Activated CD4-positive, CD25-positive, alpha-beta regulatory T cell treated with anti-CD3 and anti-CD28 coated beads, Interleukin-2, amount 50 U/mL, for 16 hours (primary cell): ENCODE measurements around the gene CASQ1.

Experiments used
- DNase-seq: peaks from one replicate; pipeline ENCODE4 v3.0.0-alpha.2; 2020; ENCODE audit warnings: low read depth, low spot score

Gene CASQ1

GRCh38 chr1:160168609-160169369 lies 21.6 kb upstream of the CASQ1 start:
- no peak for DNase-seq

DNA sequence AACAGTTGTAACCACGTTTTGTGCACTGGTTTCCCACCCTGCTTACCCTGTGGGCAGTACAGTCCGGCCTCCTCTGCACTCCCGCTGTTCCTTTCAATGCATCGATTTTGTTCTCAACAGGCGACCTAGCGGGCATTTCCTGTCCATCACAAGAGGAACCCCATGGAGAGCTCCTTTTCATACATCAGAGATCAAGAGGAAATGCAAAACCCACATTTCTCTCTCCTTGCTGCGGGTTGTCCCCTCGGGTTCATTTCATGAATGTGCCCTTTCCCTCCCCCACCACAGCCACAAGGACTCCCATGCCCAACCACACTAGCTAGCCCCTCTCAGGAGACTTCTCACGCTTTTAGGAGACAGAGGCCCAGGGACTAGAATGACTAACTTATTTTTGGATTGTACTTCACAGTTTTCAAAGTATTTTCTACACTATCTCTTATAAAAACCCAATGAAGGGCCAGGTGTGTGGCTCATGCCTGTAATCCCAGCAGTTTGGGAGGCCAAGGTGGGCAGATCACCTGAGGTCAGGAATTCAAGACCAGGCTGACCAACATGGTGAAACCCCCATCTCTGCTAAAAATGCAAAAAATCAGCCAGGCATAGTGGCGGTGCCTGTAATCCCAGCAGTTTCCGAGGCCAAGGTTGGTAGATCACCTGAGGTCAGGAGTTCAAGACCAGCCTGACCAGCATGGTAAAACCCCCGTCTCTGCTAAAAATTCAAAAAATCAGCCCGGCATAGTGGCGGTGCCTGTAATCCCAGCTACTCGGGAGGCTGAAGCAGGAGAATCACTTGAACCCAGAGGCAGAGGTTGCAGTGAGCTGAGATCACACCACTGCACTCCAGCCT lies 20.6 kb upstream of the CASQ1 start:
- DNase-seq, result no peak

DNA sequence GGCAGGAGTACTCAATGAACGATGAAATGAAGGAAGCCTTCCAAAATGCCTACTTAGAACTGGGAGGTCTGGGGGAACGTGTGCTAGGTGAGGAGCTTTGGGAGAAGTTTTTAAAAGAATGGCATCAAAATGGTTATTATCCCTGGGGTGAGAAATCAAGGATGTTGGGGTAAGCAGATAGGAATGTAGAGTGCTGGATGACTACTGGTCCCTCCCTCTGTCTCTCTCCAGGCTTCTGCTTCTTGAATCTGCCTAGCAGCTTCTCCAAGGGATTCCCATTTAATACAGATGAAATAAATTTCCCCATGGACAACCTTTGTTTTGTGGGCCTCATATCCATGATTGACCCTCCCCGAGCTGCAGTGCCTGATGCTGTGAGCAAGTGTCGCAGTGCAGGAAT lies 19.0 kb upstream of the CASQ1 start:
- no peak for DNase-seq

DNA sequence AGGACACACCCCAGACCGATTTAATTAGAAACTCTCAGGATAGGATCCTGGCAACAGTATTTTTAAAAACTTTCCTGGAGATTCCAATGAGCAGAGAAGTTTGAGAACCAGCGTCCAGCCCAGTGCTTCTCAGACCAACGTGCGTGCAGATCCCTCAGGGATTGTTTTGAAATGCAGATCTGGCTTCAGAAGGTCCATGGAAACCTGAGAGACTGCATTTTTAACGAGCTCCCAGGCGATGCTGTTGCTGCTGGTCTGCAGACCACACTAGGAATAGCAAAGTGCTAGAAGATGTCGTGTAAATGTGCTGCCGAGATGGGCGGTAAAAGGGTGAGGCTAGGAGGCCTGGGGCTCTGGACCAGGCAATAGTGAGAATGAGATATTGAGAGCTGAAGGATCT lies 18.4 kb upstream of the CASQ1 start:
- no peak for DNase-seq

GRCh38 chr1:160177231-160177630 lies 13.1 kb upstream of the CASQ1 start:
- no peak for DNase-seq

DNA sequence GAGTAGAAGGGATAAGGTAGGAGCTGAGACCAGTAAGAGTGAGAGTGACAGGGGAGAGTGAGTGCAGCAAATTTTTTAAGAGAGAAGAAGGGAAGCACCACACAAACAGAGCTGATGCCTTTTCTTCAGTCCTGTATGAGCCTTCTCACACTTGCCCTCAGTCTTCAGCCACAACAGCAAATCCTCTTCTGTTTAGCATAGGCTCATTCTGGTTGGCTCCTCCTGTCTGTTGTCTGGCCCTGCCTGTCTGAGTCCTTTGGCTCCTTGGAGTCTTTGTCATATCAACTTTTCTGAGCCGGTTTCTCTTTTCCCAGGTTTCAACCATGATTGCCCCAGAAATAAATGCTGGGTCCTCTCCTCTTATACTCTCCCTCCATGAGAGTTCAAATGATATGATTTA lies 12.7 kb upstream of the CASQ1 start:
- no peak for DNase-seq

- no peak for DNase-seq
Measured at GRCh38 chr1:160178731-160179130, 11.6 kb upstream of the CASQ1 start.

GRCh38 chr1:160179336-160179735 lies 11.0 kb upstream of the CASQ1 start:
- no peak for DNase-seq

DNA sequence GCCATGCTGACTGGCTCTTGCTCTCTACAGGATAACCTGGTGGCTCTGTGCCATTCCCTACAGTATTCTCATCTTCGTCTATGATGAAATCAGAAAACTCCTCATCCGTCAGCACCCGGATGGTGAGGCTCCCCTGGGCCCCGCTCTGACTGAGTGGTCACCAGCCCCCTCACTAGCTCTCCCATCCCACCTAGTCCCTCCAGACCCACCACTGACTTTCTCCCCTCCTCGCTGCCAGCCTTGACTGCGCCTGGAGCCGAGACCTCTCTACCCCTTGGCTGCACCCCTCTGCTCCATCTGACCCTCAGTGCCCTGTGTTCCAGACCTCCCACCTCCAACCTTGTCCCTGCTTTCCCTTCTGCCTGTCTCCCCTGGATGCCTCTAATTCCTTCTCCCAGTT lies 4.1 kb upstream of the CASQ1 start:
- DNase-seq, result no peak

GRCh38 chr1:160186729-160187128 lies 3.6 kb upstream of the CASQ1 start:
- no peak for DNase-seq

DNA sequence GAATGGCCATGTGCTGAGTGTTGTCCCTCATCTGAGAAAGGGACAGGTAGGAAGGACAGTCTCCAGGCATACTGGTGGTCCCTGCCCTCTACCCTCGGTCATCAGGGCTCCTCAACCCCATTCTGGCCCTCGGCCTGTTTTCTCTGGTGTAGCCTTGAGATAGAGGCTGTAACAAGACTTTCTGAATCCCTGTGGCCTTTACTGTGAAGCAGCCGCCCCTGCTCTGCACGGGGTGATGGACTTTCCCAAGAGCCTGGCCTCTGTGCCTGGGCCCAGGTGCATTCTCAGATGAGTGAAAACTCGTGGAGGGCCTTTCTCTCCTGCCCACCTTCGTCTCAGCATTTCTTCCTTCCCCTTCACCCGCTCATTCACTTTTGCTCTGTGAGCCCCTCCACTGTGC lies 3.0 kb upstream of the CASQ1 start:
- no peak for DNase-seq

GRCh38 chr1:160188341-160188740 lies 2.0 kb upstream of the CASQ1 start:
- no peak for DNase-seq

DNA sequence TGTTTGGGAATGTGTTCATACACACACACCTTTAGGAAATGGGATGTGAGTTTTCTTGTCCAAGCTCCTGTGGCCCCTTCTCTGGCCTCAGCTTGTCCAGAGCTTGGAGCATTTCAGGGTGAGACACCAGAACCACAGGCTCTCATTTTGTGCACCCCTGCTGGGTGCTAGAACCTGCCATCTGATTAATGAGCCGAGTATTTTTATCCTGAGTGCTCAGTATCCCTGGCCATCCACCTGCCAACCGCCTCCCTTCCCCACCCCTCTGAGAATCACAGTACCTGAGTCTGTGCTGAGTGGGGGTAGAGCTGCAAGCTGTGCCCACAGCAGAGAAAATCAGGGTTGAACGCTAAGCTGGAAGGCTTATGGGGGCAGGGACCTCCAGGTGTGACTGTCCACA lies 1.4 kb downstream of the CASQ1 start:
- DNase-seq, result no peak

GRCh38 chr1:160192234-160192633 lies 1.9 kb downstream of the CASQ1 start:
- DNase-seq, result no peak

DNA sequence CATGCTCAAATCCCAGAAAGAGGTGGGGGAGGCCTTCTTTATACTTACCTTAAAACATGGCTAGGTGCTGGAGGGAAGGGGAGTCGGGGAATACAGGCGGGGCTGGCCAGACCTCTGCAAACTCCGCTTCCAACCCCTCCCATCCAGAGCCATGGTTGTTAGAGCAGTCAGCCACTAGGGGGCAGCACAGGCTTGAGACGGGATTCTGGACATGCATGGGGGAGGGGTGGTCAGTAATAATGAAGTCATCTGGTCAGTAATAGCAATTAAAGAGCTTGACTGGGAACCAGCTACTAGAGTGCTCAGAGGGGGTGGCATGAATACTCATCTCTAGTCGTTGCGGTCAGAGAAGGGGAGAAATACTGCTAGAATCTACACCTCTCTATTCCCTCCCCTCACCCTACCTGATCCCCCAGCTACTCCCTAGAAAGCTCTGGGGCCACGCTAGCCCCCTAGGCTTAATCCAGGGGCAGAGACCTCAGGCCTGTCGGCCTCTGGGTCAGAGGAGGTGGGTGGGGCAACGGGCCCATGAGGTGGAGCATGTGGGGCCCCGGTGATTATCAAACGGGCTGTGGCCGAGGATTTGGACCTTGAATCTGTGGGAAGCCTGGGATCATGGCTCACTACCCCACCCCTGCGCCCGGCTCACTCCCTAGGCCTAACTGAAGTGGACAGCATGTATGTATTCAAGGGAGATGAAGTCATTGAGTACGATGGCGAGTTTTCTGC lies 2.9 kb downstream of the CASQ1 start:
- DNase-seq, result peak; percentile 75

- no peak for DNase-seq
Measured at GRCh38 chr1:160193832-160194736, 3.7 kb downstream of the CASQ1 start.

DNA sequence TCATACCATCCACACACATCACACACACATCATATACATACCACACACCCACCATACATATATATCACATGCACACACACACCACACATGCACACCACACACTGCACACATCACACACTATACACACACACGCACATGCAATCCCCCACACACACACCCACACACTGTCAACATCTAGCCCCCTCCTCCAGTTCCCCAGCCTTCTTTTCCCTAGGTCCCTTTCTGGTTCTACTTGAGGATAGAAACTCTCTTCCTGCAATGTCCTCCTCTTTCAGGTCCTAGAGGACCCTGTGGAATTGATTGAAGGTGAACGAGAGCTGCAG lies 4.3 kb downstream of the CASQ1 start:
- no peak for DNase-seq

GRCh38 chr1:160196143-160196542 lies 5.8 kb downstream of the CASQ1 start:
- DNase-seq, result no peak

DNA sequence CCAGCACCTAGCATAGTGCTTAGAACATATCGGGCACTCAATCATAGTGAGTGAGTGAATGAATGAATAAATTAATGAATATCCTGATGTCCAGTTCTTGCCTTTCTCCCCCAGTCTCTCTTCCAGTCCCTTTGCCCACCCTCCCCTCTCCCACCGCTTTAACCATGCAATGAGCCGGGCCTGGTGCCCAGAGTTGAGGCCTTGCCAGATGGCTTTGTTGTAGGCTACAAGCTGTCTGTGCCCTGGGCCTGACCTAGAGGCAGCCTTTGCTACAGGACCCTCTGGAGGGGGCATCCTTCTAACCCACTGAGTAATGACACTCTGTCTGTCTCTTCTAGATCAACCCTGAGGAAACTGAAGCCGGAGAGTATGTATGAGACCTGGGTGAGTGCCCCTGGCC lies 6.9 kb downstream of the CASQ1 start:
- no peak for DNase-seq

DNA sequence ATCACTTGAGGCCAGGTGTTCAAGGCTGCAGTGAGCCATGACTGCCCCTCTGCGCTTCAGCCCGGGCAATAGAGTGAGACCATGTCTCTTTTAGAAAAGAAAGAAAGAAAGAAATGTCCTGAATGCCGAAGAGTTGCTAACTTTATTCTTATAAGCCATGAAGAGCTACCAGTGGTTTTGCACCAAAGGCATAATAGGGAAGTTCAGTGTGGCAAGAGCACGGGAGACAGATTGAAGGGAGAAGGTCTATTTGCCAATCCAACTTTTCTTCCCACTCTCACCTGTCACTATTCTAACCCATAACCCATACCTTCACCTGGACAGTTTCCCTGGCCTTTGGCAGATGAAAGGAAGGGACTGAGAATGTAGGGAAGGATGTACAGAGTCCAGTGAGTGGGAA lies 10.4 kb downstream of the CASQ1 start:
- no peak for DNase-seq

DNA sequence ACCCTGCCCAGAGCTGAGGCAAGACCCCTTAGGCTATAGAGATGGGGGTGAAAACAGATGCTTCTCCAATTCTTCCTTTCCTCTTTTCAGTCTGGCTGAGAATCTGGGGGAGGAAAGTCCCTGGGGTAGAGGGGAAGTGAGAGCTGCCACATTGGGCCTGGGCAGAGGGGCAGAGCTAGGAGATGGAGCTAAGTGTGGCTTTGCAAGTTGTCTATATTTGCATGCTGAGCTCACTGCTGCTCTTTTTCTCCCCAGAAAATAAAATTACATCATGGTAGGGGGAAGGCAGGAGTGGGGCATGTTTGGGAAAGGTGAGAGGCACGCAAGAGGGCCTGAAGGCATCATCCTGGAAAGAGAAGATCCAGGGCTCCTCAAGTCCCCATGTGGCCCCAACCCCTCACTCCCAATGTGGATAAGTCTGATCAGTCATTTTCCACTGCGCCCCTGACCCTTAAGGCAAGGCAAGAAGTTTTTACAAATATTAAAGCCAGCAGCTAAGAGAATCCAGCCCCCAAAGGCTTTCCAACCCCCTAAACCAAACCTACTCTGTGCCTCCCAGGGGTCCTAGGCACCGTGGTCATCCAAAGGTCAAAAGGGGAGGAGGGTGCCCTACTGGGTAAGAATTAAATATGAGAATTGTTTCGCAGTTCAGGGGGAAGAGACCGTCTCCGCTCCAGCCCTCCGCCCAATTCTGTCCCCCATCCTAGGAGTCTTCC lies 14.3 kb downstream of the CASQ1 start:
- no peak for DNase-seq
